ENCODE measurements around the gene CERK.

The CERK gene

GRCh38 chr22:46696614-46697013 is 41.4 kb downstream of the CERK start:
- DNase-seq, result no peak

- no peak for DNase-seq
These were observed 41.9 kb downstream of the CERK start for GRCh38 chr22:46696229-46696518.

GRCh38 chr22:46695346-46696228 is 42.5 kb downstream of the CERK start:
- DNase-seq, result no peak

- no peak for DNase-seq
These were observed 43.5 kb downstream of the CERK start for GRCh38 chr22:46694416-46695170.

GRCh38 chr22:46693634-46694415 is 44.2 kb downstream of the CERK start:
- no peak for DNase-seq

- no peak for DNase-seq
These were observed 46.5 kb downstream of the CERK start for GRCh38 chr22:46691571-46691970.

GRCh38 chr22:46690146-46690545 is 47.9 kb downstream of the CERK start:
- no peak for DNase-seq

- no peak for DNase-seq
These were observed 49.1 kb downstream of the CERK start for GRCh38 chr22:46688949-46689348.

GRCh38 chr22:46687460-46687859 is 50.6 kb downstream of the CERK start:
- no peak for DNase-seq

- DNase-seq, result no peak
These were observed 51.0 kb downstream of the CERK start for GRCh38 chr22:46687048-46687444.

GRCh38 chr22:46686221-46687047 is 51.6 kb downstream of the CERK start:
- peak; percentile 28 for DNase-seq

GRCh38 chr22:46684706-46685105 is 53.3 kb downstream of the CERK start:
- DNase-seq, result peak; percentile 11

- no peak for DNase-seq
These were observed 55.9 kb downstream of the CERK start for GRCh38 chr22:46682011-46682731.

- DNase-seq, result peak; percentile 13
These were observed 57.0 kb downstream of the CERK start for GRCh38 chr22:46681010-46681409.

- DNase-seq, result no peak
These were observed 58.3 kb downstream of the CERK start for GRCh38 chr22:46679706-46680269.

- DNase-seq, result no peak
These were observed 59.0 kb downstream of the CERK start for GRCh38 chr22:46678785-46679700.

GRCh38 chr22:46678003-46678657 is 59.9 kb downstream of the CERK start:
- no peak for DNase-seq

- DNase-seq, result no peak
These were observed 60.6 kb downstream of the CERK start for GRCh38 chr22:46677323-46678002.

- DNase-seq, result no peak
These were observed 61.2 kb downstream of the CERK start for GRCh38 chr22:46676881-46677280.
